Right lobe of liver (tissue), 4 donors: ENCODE measurements around the gene OSBPL3.

Experiments used
- CTCF ChIP-seq, 4 donors: fragments of 200-600 bp in 3 of 4; fragments of 450-650 bp in 1 of 4; IDR thresholded peaks; one replicate each; pipeline versions ENCODE4 v1.5.1 to v1.8.0; 2016 to 2022; ENCODE audit warnings: antibody characterized with exemption in 4 of 4, mild to moderate bottlenecking in 2 of 4
- POLR2A ChIP-seq: fragments of 450-650 bp; IDR thresholded peaks from one replicate; pipeline ENCODE4 v1.6.1; 2017; ENCODE audit warnings: antibody characterized with exemption, mild to moderate bottlenecking
- donor health status: DM: no; HTN: no; CAD: no.
- donor health status: DM: no; HTN: no; CAD: no.
- donor health status: DM: no; HTN: yes; CAD: no.

DNA sequence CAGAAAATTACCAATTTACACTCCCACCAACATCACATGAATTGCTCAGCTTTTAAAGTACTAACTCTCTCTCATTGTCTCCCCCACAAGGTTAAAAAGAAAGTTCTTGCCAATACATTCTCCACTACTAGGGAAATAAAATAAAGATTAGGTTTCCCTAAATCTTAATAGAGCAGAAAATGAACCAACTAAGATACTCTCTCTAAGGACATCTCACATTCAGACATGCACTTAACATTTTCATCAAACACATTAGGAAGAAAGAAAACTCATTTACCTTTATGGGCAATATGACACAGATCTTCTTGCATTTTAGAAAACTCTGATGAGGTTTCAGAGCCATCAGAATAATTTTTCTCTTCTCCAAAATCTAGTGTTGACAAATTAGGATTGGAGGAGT lies 118.6 kb downstream of the OSBPL3 start:
- TF ChIP-seq POLR2A: no peak
- TF ChIP-seq CTCF (IDR thresholded peaks at IDR 0.05): no peak
